ENCODE data around the gene DVL1.

DVL1 gene

DNA sequence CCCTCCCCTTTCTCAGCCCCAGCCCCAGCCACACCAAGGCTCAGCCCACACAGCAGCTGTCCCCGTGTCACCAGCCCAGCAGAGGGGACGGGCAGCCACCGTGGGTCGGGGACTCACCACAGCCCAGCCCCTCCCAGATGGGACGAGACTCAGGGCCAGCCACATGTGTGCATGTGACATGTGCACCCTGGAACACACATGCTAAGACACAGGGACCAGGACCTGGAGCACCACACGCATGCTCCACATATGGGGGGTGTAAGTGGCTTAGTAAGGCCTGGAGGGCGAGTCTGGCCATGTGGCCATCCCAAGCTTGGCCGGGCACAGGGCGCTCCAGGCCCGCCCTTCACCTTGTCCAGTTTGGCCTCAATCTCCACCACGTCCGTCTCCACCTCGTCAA, 45.5 kb downstream of the DVL1 start:
- Histone ChIP-seq H4K91ac (ENCODE audit: low read length) (peak overlapping the region; percentile 52), H3K4me2 (ENCODE audit: low read length, poor library complexity, severe bottlenecking) (no peak overlapping the region), H3K27ac (ENCODE audit: low read length, poor library complexity, severe bottlenecking) (no peak overlapping the region), H2BK120ac (ENCODE audit: low read depth, low read length) (no peak overlapping the region), H3K14ac (ENCODE audit: low read length in 2 of 2) (no peak overlapping the region), H3K36me3 (ENCODE audit: control insufficient read depth in 1 of 2, insufficient read depth in 2 of 2, low read depth in 1 of 2, low read length in 2 of 2) (peaks cover 0 to 47% of the 10 kb centered on the region in 2 experiments), H3K79me1 (replicated peaks; ENCODE audit: low read length, poor library complexity, severe bottlenecking) (peaks cover 21% of the 10 kb centered on the region), H3K4ac (ENCODE audit: low read depth in 1 of 2, low read length in 2 of 2) (peak overlapping the region in 1 of 2 experiments; percentile 60), H3K4me1 (ENCODE audit: control insufficient read depth, insufficient read depth, low read depth, low read length) (peaks cover 51% of the 10 kb centered on the region), H2BK12ac (ENCODE audit: low read length in 2 of 2) (peak overlapping the region in 1 of 2 experiments; percentile 7), H2BK5ac (ENCODE audit: low read depth, low read length, poor library complexity, severe bottlenecking) (no peak overlapping the region), H3K9ac (ENCODE audit: low read length) (no peak overlapping the region), H2BK15ac (ENCODE audit: low read depth, poor library complexity, severe bottlenecking) (no peak overlapping the region), H2AK5ac (ENCODE audit: low read length, severe bottlenecking) (no peak overlapping the region), H3K27me3 (ENCODE audit: control insufficient read depth in 1 of 2, insufficient read depth in 1 of 2, low read length in 2 of 2) (no peaks in the 10 kb centered on the region), H3K23ac (ENCODE audit: low read length in 2 of 2) (no peak overlapping the region), H4K8ac (ENCODE audit: low read length) (no peak overlapping the region), H3K4me3 (ENCODE audit: insufficient read depth in 1 of 2, low read depth in 1 of 2, low read length in 2 of 2) (no peak overlapping the region), H3K9me3 (ENCODE audit: control insufficient read depth, low read length) (no peaks in the 10 kb centered on the region), H3K18ac (ENCODE audit: low read depth in 1 of 2, low read length in 2 of 2) (no peak overlapping the region), H2AFZ (ENCODE audit: low read depth, low read length) (no peak overlapping the region)
- WGBS: 95% methylated on average over 13 of the region's 13 CpGs
- no peak for DNase-seq

DNA sequence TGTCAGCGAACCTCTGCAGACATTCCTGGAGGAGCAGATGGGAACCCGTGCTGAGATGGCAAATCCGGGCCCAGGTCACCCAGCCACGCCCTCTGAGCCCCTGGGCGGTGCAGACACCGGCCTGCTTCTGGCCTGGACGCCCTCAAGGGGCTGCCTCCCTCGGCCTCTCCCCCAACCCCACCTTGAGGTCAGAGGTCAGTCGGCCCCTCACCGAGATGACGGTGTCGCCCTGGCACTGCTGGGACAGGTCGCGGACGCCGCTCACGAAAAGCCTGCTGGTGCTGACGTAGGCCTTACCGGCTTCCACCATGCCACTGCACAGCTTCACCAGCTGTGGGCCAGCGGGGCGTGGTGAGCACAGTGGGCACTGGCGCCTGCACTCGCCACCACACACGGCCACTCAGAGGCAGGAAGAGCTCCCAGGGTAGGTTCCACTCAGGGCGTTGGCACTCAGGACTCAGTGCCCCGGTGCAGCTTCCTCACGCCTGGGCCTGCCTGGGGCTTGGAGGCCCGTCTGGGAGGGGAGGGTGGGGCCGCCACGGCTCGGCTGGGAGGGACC, 46.2 kb downstream of the DVL1 start:
- Histone ChIP-seq H4K8ac (ENCODE audit: low read length) (no peak overlapping the region), H4K91ac (ENCODE audit: low read length) (no peak overlapping the region), H3K27ac (ENCODE audit: low read length, poor library complexity, severe bottlenecking) (no peak overlapping the region), H3K9ac (ENCODE audit: low read length) (no peak overlapping the region), H3K79me1 (replicated peaks; ENCODE audit: low read length, poor library complexity, severe bottlenecking) (peaks cover 21% of the 10 kb centered on the region), H2AFZ (ENCODE audit: low read depth, low read length) (no peak overlapping the region), H3K4me2 (ENCODE audit: low read length, poor library complexity, severe bottlenecking) (no peak overlapping the region), H3K14ac (ENCODE audit: low read length in 2 of 2) (no peak overlapping the region), H3K4me1 (ENCODE audit: control insufficient read depth, insufficient read depth, low read depth, low read length) (peaks cover 51% of the 10 kb centered on the region), H3K4ac (ENCODE audit: low read depth in 1 of 2, low read length in 2 of 2) (peak overlapping the region in 1 of 2 experiments; percentile 35), H2BK15ac (ENCODE audit: low read depth, poor library complexity, severe bottlenecking) (no peak overlapping the region), H3K27me3 (ENCODE audit: control insufficient read depth in 1 of 2, insufficient read depth in 1 of 2, low read length in 2 of 2) (no peaks in the 10 kb centered on the region), H2AK5ac (ENCODE audit: low read length, severe bottlenecking) (no peak overlapping the region), H3K9me3 (ENCODE audit: control insufficient read depth, low read length) (no peaks in the 10 kb centered on the region), H3K36me3 (ENCODE audit: control insufficient read depth in 1 of 2, insufficient read depth in 2 of 2, low read depth in 1 of 2, low read length in 2 of 2) (peaks cover 0 to 53% of the 10 kb centered on the region in 2 experiments), H2BK5ac (ENCODE audit: low read depth, low read length, poor library complexity, severe bottlenecking) (no peak overlapping the region), H3K4me3 (ENCODE audit: insufficient read depth in 1 of 2, low read depth in 1 of 2, low read length in 2 of 2) (no peak overlapping the region), H3K18ac (ENCODE audit: low read depth in 1 of 2, low read length in 2 of 2) (no peak overlapping the region), H3K23ac (ENCODE audit: low read length in 2 of 2) (no peak overlapping the region), H2BK12ac (ENCODE audit: low read length in 2 of 2) (no peak overlapping the region), H2BK120ac (ENCODE audit: low read depth, low read length) (no peak overlapping the region)
- DNase-seq: no peak
- 91% methylated on average over 31 of the region's 31 CpGs for WGBS

DNA sequence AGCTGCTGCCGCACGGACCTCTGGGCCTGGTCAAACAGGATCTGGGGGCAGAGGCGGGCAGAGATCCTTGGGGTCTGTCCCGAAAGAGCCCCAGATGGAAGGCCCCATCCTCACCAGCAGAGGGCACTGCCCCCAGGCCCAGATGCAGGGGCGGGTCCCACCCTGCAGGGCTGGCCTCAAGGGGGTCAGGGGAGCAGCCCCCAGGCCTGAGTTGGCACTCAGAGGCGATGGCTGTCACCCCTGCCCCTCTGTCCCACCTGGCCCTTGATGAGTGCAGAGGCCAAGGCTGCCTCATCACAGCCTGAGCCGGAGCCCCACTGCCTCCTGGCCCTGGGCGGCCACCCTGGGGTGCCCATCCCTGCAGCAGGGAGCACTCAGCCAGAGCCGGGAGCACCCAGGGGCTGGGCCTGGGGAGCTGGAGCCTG, 47.2 kb downstream of the DVL1 start:
- Histone ChIP-seq H3K9ac (ENCODE audit: low read length) (no peak overlapping the region), H3K27me3 (ENCODE audit: control insufficient read depth in 1 of 2, insufficient read depth in 1 of 2, low read length in 2 of 2) (no peaks in the 10 kb centered on the region), H2AFZ (ENCODE audit: low read depth, low read length) (no peak overlapping the region), H2BK5ac (ENCODE audit: low read depth, low read length, poor library complexity, severe bottlenecking) (no peak overlapping the region), H2AK5ac (ENCODE audit: low read length, severe bottlenecking) (no peak overlapping the region), H3K4me1 (ENCODE audit: control insufficient read depth, insufficient read depth, low read depth, low read length) (peaks cover 48% of the 10 kb centered on the region), H3K36me3 (ENCODE audit: control insufficient read depth in 1 of 2, insufficient read depth in 2 of 2, low read depth in 1 of 2, low read length in 2 of 2) (peaks cover 0 to 59% of the 10 kb centered on the region in 2 experiments), H4K8ac (ENCODE audit: low read length) (no peak overlapping the region), H3K14ac (ENCODE audit: low read length in 2 of 2) (no peak overlapping the region), H4K91ac (ENCODE audit: low read length) (no peak overlapping the region), H3K27ac (ENCODE audit: low read length, poor library complexity, severe bottlenecking) (no peak overlapping the region), H3K4me2 (ENCODE audit: low read length, poor library complexity, severe bottlenecking) (no peak overlapping the region), H2BK15ac (ENCODE audit: low read depth, poor library complexity, severe bottlenecking) (peak overlapping the region; percentile 31), H3K4ac (ENCODE audit: low read depth in 1 of 2, low read length in 2 of 2) (no peak overlapping the region), H3K79me1 (replicated peaks; ENCODE audit: low read length, poor library complexity, severe bottlenecking) (peaks cover 21% of the 10 kb centered on the region), H3K9me3 (ENCODE audit: control insufficient read depth, low read length) (no peaks in the 10 kb centered on the region), H3K4me3 (ENCODE audit: insufficient read depth in 1 of 2, low read depth in 1 of 2, low read length in 2 of 2) (no peak overlapping the region), H2BK12ac (ENCODE audit: low read length in 2 of 2) (no peak overlapping the region), H2BK120ac (ENCODE audit: low read depth, low read length) (no peak overlapping the region), H3K23ac (ENCODE audit: low read length in 2 of 2) (no peak overlapping the region), H3K18ac (ENCODE audit: low read depth in 1 of 2, low read length in 2 of 2) (no peak overlapping the region)
- no peak for DNase-seq
- 90% methylated on average over 9 of the region's 9 CpGs for WGBS

DNA sequence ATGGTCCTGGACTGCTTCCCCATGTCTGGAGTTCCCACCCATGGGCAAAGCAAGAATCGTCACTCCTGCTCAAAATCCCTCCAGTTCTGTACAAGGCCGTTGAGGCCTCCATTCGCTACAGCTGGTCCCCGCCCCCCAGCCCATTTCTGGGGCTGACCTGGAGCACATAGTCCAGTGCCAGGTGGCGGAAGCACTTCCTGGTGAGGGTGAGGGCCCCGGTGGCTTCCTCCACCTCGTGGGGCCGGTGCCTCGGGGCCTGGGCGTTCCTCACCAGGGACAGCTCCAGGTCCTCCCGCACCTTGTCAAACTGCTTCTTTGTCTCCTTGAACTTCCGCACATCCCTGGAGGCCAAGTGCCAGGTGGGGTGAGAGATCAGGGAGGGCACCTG, 48.9 kb downstream of the DVL1 start:
- Histone ChIP-seq H3K14ac (ENCODE audit: low read length in 2 of 2) (no peak overlapping the region), H3K27me3 (ENCODE audit: control insufficient read depth in 1 of 2, insufficient read depth in 1 of 2, low read length in 2 of 2) (no peaks in the 10 kb centered on the region), H3K18ac (ENCODE audit: low read depth in 1 of 2, low read length in 2 of 2) (no peak overlapping the region), H3K23ac (ENCODE audit: low read length in 2 of 2) (no peak overlapping the region), H3K36me3 (ENCODE audit: control insufficient read depth in 1 of 2, insufficient read depth in 2 of 2, low read depth in 1 of 2, low read length in 2 of 2) (peaks cover 1 to 72% of the 10 kb centered on the region in 2 experiments), H2BK12ac (ENCODE audit: low read length in 2 of 2) (no peak overlapping the region), H3K9me3 (ENCODE audit: control insufficient read depth, low read length) (no peaks in the 10 kb centered on the region), H2BK5ac (ENCODE audit: low read depth, low read length, poor library complexity, severe bottlenecking) (no peak overlapping the region), H3K4me3 (ENCODE audit: insufficient read depth in 1 of 2, low read depth in 1 of 2, low read length in 2 of 2) (no peak overlapping the region), H4K91ac (ENCODE audit: low read length) (no peak overlapping the region), H2AFZ (ENCODE audit: low read depth, low read length) (no peak overlapping the region), H2BK120ac (ENCODE audit: low read depth, low read length) (no peak overlapping the region), H3K27ac (ENCODE audit: low read length, poor library complexity, severe bottlenecking) (no peak overlapping the region), H3K79me1 (replicated peaks; ENCODE audit: low read length, poor library complexity, severe bottlenecking) (peaks cover 21% of the 10 kb centered on the region), H3K4me1 (ENCODE audit: control insufficient read depth, insufficient read depth, low read depth, low read length) (peaks cover 34% of the 10 kb centered on the region), H3K9ac (ENCODE audit: low read length) (no peak overlapping the region), H4K8ac (ENCODE audit: low read length) (no peak overlapping the region), H3K4me2 (ENCODE audit: low read length, poor library complexity, severe bottlenecking) (no peak overlapping the region), H2BK15ac (ENCODE audit: low read depth, poor library complexity, severe bottlenecking) (no peak overlapping the region), H3K4ac (ENCODE audit: low read depth in 1 of 2, low read length in 2 of 2) (no peak overlapping the region), H2AK5ac (ENCODE audit: low read length, severe bottlenecking) (no peak overlapping the region)
- WGBS: 94% methylated on average over 12 of the region's 12 CpGs
- no peak for DNase-seq
